Tibial nerve (tissue), 3 donors: ENCODE results near the gene UVSSA.

Source experiments
- POLR2A ChIP-seq, 2 donors: fragments of 450-650 bp; IDR thresholded peaks; one replicate each; pipeline ENCODE4 v1.6.1; 2017; ENCODE audit warnings: antibody characterized with exemption in 2 of 2, mild to moderate bottlenecking in 2 of 2, moderate library complexity in 2 of 2
- TF ChIP-seq, protein P1 (sequence below), 5 experiments: fragments of 200-600 bp in 3 of 5; fragments of 450-650 bp in 2 of 5; sonication (generic) in 3 of 5; IDR thresholded peaks; one replicate each; pipeline ENCODE4 v1.5.1; 2016 to 2019; ENCODE audit warnings: antibody characterized with exemption in 5 of 5, mild to moderate bottlenecking in 3 of 5, moderate library complexity in 2 of 5

DNA sequence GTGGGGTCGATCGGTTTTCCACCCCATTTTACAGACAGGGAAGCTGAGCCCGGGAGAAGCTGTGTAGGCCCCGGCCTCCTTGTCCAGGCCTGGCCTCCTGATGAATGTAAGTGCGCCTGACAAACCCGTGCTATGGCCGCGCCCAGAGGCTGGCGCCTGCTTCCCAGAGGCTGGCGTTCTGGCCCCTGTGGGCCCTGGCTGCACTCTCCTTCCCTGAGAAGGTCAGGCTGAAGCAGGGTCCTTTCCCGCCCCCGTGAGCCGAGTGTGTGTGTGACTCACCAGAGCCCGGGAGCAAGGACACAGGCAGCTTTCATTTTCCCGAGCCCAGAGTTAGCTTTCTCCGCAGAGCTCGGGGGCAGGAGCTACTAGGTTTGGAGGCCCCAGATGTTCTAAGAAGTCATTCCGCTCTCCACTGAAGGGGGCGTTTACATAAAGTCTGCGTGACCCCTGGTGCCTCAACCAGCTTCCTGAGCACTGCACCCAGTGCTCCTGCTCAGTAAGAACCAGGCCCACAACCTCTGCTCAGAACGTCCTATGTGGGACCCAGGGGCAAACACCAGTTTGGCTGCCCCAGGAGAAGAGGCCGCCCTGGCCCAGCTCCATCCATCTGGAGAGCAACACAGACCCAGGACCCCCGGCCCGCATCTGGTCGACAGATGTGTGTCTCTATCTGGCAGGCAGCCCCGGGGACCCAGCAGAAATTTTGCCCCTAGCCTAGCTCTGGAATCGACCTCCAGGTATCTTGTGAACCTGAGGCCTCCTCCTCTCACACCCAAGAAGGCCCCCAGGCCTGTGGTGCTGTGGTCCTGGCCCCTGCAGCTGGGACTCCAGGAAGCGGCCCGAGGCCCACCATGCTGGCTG is 13.6 kb downstream of the UVSSA start:
- TF ChIP-seq, protein P1, sequence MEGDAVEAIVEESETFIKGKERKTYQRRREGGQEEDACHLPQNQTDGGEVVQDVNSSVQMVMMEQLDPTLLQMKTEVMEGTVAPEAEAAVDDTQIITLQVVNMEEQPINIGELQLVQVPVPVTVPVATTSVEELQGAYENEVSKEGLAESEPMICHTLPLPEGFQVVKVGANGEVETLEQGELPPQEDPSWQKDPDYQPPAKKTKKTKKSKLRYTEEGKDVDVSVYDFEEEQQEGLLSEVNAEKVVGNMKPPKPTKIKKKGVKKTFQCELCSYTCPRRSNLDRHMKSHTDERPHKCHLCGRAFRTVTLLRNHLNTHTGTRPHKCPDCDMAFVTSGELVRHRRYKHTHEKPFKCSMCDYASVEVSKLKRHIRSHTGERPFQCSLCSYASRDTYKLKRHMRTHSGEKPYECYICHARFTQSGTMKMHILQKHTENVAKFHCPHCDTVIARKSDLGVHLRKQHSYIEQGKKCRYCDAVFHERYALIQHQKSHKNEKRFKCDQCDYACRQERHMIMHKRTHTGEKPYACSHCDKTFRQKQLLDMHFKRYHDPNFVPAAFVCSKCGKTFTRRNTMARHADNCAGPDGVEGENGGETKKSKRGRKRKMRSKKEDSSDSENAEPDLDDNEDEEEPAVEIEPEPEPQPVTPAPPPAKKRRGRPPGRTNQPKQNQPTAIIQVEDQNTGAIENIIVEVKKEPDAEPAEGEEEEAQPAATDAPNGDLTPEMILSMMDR (IDR thresholded peaks at IDR 0.05), result no peak
- TF ChIP-seq POLR2A (IDR thresholded peaks at IDR 0.05), result no peak
